AG09309 (cell line): ENCODE data around the gene MANEA.

ENCODE experiments used
- DNase-seq: peaks from one replicate; pipeline ENCODE4 v3.0.0-alpha.2; 2010; ENCODE audit warnings: low read depth
- H3K4me3 ChIP-seq: 2 replicates; pipeline ENCODE4 v1.5.1; 2011; ENCODE audit warnings: mild to moderate bottlenecking, low read depth, low read length, moderate library complexity; ENCODE audit not compliant: control insufficient read depth
- TF ChIP-seq, protein P1 (sequence below): IDR thresholded peaks from 2 replicates; pipeline ENCODE4 v1.5.1; 2011; ENCODE audit warnings: mild to moderate bottlenecking, low read depth, low read length, inconsistent platforms; ENCODE audit not compliant: insufficient read depth, control insufficient read depth; ENCODE audit errors: missing control alignments

The MANEA gene, protein sequence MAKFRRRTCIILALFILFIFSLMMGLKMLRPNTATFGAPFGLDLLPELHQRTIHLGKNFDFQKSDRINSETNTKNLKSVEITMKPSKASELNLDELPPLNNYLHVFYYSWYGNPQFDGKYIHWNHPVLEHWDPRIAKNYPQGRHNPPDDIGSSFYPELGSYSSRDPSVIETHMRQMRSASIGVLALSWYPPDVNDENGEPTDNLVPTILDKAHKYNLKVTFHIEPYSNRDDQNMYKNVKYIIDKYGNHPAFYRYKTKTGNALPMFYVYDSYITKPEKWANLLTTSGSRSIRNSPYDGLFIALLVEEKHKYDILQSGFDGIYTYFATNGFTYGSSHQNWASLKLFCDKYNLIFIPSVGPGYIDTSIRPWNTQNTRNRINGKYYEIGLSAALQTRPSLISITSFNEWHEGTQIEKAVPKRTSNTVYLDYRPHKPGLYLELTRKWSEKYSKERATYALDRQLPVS

DNA sequence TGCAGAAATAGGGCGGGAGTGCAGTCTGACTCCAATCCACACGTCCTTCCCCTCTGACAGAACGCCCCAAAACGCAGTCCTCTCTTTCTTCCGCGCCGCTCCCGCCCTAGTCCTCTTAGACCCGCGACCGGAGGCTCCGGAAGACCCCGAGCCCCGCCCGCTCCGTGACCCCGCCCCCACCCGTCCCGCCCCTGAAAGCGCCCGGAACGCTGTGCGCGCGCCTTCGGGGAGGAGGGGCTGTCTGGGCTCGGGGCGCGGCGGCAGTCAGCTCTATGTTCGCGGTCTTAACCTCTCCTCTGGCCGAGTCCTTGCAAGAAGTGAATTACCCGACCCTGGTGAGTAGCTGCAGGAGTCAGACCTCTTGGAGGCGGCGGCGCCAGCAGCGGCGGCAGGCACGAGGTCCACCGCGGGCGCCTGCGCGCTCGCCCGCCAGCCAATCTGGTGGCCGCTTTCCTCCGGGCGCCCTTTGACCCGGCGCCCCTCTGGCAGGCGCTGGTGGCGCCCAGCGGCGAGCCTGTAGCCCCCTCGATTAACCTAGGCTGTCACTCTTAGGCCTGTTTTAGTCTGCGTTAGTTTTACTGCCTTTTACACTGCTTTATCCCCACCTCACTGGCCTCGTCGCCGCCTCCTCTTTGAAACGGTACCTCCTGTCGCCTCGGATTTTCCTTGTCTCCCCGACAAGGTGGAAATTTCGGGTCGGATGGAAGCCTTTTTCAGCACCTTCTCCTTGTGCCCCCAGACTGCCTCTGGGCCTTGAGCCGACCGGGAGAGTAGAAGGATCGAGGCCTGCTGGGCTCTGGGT is at the start of gene MANEA:
TSS of gene MANEA (plus strand) at position 232 of the 802 bp plus-strand sequence. CDS start 8,905 bp downstream, outside the sequence.
- H3K4me3 ChIP-seq = peak within 1 kb of the TSS; percentile 84
- TF ChIP-seq, protein P1, sequence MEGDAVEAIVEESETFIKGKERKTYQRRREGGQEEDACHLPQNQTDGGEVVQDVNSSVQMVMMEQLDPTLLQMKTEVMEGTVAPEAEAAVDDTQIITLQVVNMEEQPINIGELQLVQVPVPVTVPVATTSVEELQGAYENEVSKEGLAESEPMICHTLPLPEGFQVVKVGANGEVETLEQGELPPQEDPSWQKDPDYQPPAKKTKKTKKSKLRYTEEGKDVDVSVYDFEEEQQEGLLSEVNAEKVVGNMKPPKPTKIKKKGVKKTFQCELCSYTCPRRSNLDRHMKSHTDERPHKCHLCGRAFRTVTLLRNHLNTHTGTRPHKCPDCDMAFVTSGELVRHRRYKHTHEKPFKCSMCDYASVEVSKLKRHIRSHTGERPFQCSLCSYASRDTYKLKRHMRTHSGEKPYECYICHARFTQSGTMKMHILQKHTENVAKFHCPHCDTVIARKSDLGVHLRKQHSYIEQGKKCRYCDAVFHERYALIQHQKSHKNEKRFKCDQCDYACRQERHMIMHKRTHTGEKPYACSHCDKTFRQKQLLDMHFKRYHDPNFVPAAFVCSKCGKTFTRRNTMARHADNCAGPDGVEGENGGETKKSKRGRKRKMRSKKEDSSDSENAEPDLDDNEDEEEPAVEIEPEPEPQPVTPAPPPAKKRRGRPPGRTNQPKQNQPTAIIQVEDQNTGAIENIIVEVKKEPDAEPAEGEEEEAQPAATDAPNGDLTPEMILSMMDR = no peak
- DNase-seq = peak; percentile 46

DNA sequence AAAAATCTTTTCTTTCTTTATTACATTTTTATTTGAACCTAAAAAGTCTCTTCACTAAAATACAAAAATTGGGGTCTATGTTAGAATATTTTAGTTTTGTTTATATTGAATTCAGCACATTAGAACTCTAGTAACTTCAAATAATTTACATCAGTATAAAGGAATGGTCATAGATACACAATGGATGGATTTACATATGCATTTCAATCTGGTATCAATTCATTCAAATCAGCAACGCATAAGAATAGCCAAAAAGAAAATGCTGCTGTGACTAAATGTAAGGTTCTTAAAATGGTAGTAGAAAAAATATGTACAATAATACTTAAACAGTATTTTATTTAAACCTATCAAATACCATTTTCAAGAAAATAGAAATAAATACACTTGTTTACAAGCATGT is 47.6 kb upstream of the MANEA start:
- TF ChIP-seq, protein P1 = no peak
- H3K4me3 ChIP-seq = no peak overlapping the region

DNA sequence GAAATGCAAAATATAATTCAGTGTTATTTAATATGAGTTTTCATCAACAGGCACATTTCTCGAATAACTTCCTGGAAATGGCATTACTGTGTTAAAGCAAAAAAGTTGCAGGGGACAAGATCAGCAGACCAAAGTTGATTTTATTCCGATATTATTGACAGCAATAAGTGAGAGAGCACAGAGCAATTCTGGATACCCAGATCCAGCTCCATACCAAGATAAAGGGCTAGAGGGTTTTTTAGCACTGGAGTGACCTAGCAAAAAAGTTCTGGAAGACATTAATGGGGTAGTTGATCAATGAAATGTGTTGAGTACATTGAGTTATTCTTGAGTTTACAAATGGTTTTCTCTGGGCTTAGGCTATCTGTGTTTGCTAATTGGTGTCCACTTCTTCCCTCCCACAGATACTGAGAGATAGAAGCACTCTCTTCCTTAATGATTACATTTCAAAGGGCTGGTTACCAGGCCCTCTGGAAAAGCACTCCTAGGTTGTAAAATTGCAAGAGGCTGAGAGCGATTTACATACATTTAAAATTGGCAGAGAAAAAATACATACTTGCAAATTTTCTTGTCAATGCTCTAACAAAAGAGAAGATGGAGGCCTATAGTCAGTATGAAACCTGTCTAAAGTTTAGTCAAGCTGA is 47.0 kb upstream of the MANEA start:
- no peak overlapping the region for H3K4me3 ChIP-seq
- DNase-seq = no peak
- TF ChIP-seq, protein P1 = no peak

More for the DNA sequence above, 47.6 kb upstream of the MANEA start:
- no peak for DNase-seq

DNA sequence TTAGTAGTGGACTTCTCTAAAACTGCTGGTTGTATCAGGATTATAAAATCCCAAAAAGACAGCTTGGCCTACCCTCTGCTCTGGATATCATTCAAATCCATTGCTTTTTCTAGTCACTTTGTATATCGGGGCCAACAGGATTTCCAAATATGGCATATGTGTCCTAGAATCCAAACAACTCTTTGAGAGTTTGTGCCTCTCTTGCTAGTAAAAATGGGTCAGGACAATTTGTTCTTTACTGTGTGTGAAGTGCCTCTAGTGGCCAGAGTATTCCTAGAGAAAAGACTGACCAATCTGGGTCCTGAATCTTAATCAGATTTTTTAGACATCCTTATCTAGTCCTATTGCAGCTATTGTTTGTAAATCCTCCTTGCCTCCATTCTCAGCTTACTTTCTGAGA is 33.5 kb upstream of the MANEA start:
- H3K4me3 ChIP-seq = no peak overlapping the region
- TF ChIP-seq, protein P1 = no peak

DNA sequence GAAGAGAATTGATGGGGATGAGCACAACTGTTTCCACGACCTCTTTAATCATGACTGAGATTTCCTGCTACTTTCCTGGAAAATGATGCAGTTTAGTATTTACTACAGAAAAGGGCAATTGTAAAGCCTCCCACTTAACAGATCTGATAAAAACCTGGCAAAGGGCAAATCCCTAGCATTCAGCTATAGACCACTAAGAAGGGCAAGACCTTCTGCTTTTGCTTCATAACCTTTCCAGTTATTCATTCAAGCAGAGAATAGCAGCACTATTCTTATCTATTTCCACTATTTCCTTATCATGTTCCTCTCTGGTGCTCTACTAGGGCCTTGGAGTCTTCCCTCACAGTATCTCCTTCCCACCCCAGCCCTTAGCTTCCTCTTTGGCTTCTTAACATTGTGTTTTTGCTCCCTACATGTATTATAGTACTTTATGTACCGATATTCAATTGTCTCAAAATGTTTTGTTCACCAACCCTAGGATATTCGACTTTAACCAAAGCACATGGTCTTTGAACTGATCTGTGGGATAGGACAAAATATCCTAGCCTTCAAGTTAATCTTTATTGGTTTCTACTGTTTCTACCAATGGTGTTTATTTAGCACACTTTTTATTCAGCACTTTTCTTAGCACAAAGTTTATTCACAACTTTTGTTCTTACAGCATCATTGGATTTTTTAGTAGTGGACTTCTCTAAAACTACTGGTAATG is 32.7 kb upstream of the MANEA start:
- H3K4me3 ChIP-seq = no peak overlapping the region
- TF ChIP-seq, protein P1 = no peak
- DNase-seq = no peak

More for the DNA sequence above, 33.5 kb upstream of the MANEA start:
- no peak for DNase-seq

DNA sequence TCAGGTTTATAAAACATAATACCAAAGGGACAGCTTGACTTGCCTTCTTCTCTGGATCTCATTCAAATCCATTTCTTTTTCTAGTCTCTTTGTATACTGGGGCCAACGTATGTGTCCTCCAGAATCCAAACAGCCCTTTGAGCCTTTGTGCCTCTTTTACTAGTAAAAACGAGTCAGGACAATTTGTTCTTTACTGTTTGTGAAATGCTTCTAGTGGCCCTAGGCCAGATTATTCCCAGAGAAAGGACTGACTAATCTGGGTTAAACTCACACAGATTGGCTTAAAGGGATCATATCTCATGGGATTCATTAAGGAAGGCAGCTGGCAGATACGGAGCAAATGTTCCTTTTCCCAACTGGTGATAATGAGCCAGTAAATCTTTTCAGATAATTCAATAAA is 32.1 kb upstream of the MANEA start:
- H3K4me3 ChIP-seq = no peak overlapping the region
- no peak for DNase-seq
- TF ChIP-seq, protein P1 = no peak
